Caco-2 (cell line): ENCODE results near the gene HOXA2. TPM values are rescaled to one million over a fixed set of nuclear protein-coding genes. Genes with fewer than 3 reads are reported as not detected.

Experiments
- BruUV-seq: library from RNA; stranded (reverse); fragments of 400-500 nt; replicated peaks from 2 replicates; lab custom pipeline; 2021; lab: Mats Ljungman, UMichigan
- CTCF ChIA-PET: fragments of 300-600 bp; sonication (Branson Sonifier 250); formaldehyde crosslinking; loops from one replicate; lab custom pipeline; 2022; ENCODE audit warnings: antibody characterized with exemption; lab: Charles Lee
- POLR2A ChIA-PET: fragments of 300-600 bp; sonication (Branson Sonifier 250); formaldehyde crosslinking; loops from one replicate; lab custom pipeline; 2022; ENCODE audit warnings: antibody characterized with exemption; lab: Charles Lee
- DNase-seq, 2 experiments: peaks; one replicate each; pipeline versions ENCODE4 v3.0.0 to v3.0.0-alpha.2; 2020 to 2022
- H3K27me3 ChIP-seq: replicated peaks from 2 replicates; pipeline ENCODE4 v1.6.0; 2011; ENCODE audit warnings: low read length; ENCODE audit not compliant: control insufficient read depth, insufficient read depth
- H3K36me3 ChIP-seq: 2 replicates; pipeline ENCODE4 v1.5.1; 2011; ENCODE audit warnings: low read length; ENCODE audit not compliant: control insufficient read depth, insufficient read depth
- H3K4me1 ChIP-seq: fragments of 250-450 bp; sonication (Bioruptor Pico); 2 replicates; pipeline ENCODE4 v1.5.1; 2020; ENCODE audit warnings: mild to moderate bottlenecking
- H3K4me3 ChIP-seq: 2 replicates; pipeline ENCODE4 v1.5.1; 2011; ENCODE audit warnings: low read depth, mild to moderate bottlenecking, control low read depth, low read length
- H3K9me3 ChIP-seq: fragments of 250-450 bp; sonication (Bioruptor Pico); 2 replicates; pipeline ENCODE4 v1.5.1; 2020; ENCODE audit warnings: mild to moderate bottlenecking, moderate library complexity
- H3K27ac Mint-ChIP-seq: one replicate; pipeline ENCODE4 v1.8.0; 2022; ENCODE audit warnings: mixed read lengths; ENCODE audit not compliant: unreplicated experiment
- H3K27me3 Mint-ChIP-seq: one replicate; pipeline ENCODE4 v1.8.0; 2022; ENCODE audit warnings: mixed read lengths; ENCODE audit not compliant: insufficient read depth, unreplicated experiment
- H3K36me3 Mint-ChIP-seq: one replicate; pipeline ENCODE4 v1.8.0; 2022; ENCODE audit warnings: mild to moderate bottlenecking, mixed read lengths; ENCODE audit not compliant: insufficient read depth, unreplicated experiment
- H3K4me1 Mint-ChIP-seq: one replicate; pipeline ENCODE4 v1.8.0; 2022; ENCODE audit warnings: low read depth, mixed read lengths; ENCODE audit not compliant: unreplicated experiment
- H3K4me3 Mint-ChIP-seq: one replicate; pipeline ENCODE4 v1.8.0; 2022; ENCODE audit warnings: mild to moderate bottlenecking, moderate library complexity, mixed read lengths; ENCODE audit not compliant: unreplicated experiment
- H3K9me3 Mint-ChIP-seq: one replicate; pipeline ENCODE4 v1.8.0; 2022; ENCODE audit warnings: mixed read lengths; ENCODE audit not compliant: unreplicated experiment
- intact Hi-C: fragments of 100-400 bp; cut with micrococcal nuclease; formaldehyde crosslinking; loops from one replicate; pipeline ENCODE4 v1.10.0; 2022; ENCODE audit not compliant: unreplicated experiment
- total RNA-seq: library from RNA; stranded (reverse); gene quantifications from 2 replicates; pipeline ENCODE4 v1.2.3, GENCODE V29; 2022
- TF ChIP-seq, protein P1 (sequence below), 2 experiments: fragments of 200-600 bp in 1 of 2; IDR thresholded peaks; 1 replicate in 1 of 2; 2 replicates in 1 of 2; pipeline versions ENCODE4 v1.5.1 to v1.8.0; 2011 to 2022; ENCODE audit warnings: antibody characterized with exemption in 1 of 2, control low read depth in 1 of 2, inconsistent platforms in 1 of 2, low read depth in 1 of 2, low read length in 1 of 2, mild to moderate bottlenecking in 1 of 2, moderate library complexity in 1 of 2; ENCODE audit not compliant: insufficient read depth in 1 of 2, severe bottlenecking in 1 of 2, unreplicated experiment in 1 of 2

HOXA2 gene
- total RNA-seq, 1 experiment from 2014 or later: 1.5 TPM

DNA sequence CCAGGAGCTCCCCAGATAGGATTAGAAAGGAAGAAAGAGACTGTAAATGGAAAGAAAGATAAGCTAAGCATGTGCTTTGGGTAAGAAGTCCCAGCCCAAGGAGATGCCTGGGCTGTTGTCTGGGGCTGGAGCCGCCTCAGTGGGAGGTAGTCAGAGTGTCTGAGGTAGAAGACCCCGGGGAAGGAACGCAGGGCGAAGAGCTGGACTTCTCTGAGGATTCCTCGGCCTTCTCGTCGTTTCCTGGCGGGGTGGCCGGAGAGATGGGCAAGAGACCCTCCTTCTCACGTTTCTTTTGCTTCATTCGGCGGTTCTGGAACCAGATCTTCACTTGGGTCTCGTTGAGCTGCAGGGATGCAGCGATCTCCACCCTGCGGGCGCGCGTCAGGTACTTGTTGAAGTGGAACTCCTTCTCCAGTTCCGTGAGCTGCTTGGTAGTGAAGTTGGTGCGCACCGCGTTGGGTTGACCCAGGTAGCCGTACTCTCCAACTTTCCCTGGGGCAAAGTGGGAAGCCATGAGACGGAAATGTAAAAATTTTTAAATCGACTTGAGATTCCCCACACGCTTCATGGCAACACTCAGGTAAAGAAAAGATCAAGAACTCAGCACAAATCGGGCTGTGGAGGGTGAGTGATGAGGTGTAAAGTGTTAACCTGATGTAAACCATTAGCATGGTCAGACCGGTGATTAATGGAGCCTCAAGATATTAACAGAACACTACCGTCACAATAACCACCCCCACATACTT, 8.0 kb downstream of the HOXA2 start:
- ChIA-PET POLR2A (interaction anchor here (0.6 kb wide), 1 partner anchor 45 kb away, joined by 3 read pairs; no protein-coding TSS in a partner anchor), CTCF (interaction anchor here (1.1 kb wide), 1 partner anchor 17 kb away, joined by 3 read pairs; no protein-coding TSS in a partner anchor)
- TF ChIP-seq, protein P1, sequence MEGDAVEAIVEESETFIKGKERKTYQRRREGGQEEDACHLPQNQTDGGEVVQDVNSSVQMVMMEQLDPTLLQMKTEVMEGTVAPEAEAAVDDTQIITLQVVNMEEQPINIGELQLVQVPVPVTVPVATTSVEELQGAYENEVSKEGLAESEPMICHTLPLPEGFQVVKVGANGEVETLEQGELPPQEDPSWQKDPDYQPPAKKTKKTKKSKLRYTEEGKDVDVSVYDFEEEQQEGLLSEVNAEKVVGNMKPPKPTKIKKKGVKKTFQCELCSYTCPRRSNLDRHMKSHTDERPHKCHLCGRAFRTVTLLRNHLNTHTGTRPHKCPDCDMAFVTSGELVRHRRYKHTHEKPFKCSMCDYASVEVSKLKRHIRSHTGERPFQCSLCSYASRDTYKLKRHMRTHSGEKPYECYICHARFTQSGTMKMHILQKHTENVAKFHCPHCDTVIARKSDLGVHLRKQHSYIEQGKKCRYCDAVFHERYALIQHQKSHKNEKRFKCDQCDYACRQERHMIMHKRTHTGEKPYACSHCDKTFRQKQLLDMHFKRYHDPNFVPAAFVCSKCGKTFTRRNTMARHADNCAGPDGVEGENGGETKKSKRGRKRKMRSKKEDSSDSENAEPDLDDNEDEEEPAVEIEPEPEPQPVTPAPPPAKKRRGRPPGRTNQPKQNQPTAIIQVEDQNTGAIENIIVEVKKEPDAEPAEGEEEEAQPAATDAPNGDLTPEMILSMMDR (IDR thresholded peaks at IDR 0.05; ENCODE audit: insufficient read depth in 1 of 2, low read depth in 1 of 2, low read length in 1 of 2, severe bottlenecking in 1 of 2, unreplicated experiment in 1 of 2): no peak
- Mint-ChIP-seq H3K27me3 (no peaks in the 10 kb centered on the region), H3K4me3 (peak overlapping the region; percentile 87), H3K36me3 (peaks cover 19% of the 10 kb centered on the region), H3K27ac (peak overlapping the region; percentile 74), H3K4me1 (peaks cover 57% of the 10 kb centered on the region), H3K9me3 (no peaks in the 10 kb centered on the region)
- Histone ChIP-seq H3K36me3 (no peaks in the 10 kb centered on the region), H3K4me1 (peaks cover 17% of the 10 kb centered on the region), H3K27me3 (no peaks in the 10 kb centered on the region), H3K4me3 (no peak overlapping the region), H3K9me3 (no peaks in the 10 kb centered on the region)
- no peak for DNase-seq
- BruUV-seq: no TSS peak
- intact Hi-C loops: no loop called here

GRCh38 chr7:27093184-27093895, 9.1 kb downstream of the HOXA2 start:
- H3K27me3 Mint-ChIP-seq: no peaks in the 10 kb centered on the region
- POLR2A ChIA-PET: no interaction called here
- H3K4me3 Mint-ChIP-seq: peak overlapping the region; percentile 87

GRCh38 chr7:27092819-27093110, 9.7 kb downstream of the HOXA2 start:
- intact Hi-C loops: no loop called here
- H3K36me3 Mint-ChIP-seq: peaks cover 8% of the 10 kb centered on the region
- Histone ChIP-seq H3K4me3 (no peak overlapping the region), H3K36me3 (no peaks in the 10 kb centered on the region), H3K9me3 (no peaks in the 10 kb centered on the region), H3K27me3 (no peaks in the 10 kb centered on the region), H3K4me1 (peaks cover 12% of the 10 kb centered on the region)
- H3K4me3 Mint-ChIP-seq: no peak overlapping the region
- no TSS peak for BruUV-seq
- TF ChIP-seq, protein P1 (IDR thresholded peaks at IDR 0.05; ENCODE audit: insufficient read depth in 1 of 2, low read depth in 1 of 2, low read length in 1 of 2, severe bottlenecking in 1 of 2, unreplicated experiment in 1 of 2): no peak
- H3K27me3 Mint-ChIP-seq: no peaks in the 10 kb centered on the region
- POLR2A ChIA-PET: no interaction called here
- H3K9me3 Mint-ChIP-seq: no peaks in the 10 kb centered on the region
- H3K4me1 Mint-ChIP-seq: peaks cover 50% of the 10 kb centered on the region
- H3K27ac Mint-ChIP-seq: no peak overlapping the region
- CTCF ChIA-PET: no interaction called here
- DNase-seq: no peak

More at GRCh38 chr7:27093184-27093895, 9.1 kb downstream of the HOXA2 start:
- Histone ChIP-seq H3K27me3 (no peaks in the 10 kb centered on the region), H3K4me1 (peaks cover 17% of the 10 kb centered on the region), H3K9me3 (no peaks in the 10 kb centered on the region), H3K36me3 (no peaks in the 10 kb centered on the region), H3K4me3 (no peak overlapping the region)
- TF ChIP-seq, protein P1 (IDR thresholded peaks at IDR 0.05; ENCODE audit: insufficient read depth in 1 of 2, low read depth in 1 of 2, low read length in 1 of 2, severe bottlenecking in 1 of 2, unreplicated experiment in 1 of 2): no peak
- no TSS peak for BruUV-seq
- no peaks in the 10 kb centered on the region for H3K9me3 Mint-ChIP-seq
- CTCF ChIA-PET: no interaction called here
- peaks cover 56% of the 10 kb centered on the region for H3K4me1 Mint-ChIP-seq
- intact Hi-C loops: no loop called here
- DNase-seq: no peak
- peaks cover 8% of the 10 kb centered on the region for H3K36me3 Mint-ChIP-seq
- no peak overlapping the region for H3K27ac Mint-ChIP-seq
